DND-41 (cell line): ENCODE measurements around the gene HOOK2.

Experiments used
- ATAC-seq: fragments of 200-7000 bp; cut with Tn5 transposase; 3 replicates; pipeline ENCODE4 v1.9.1; 2021; ENCODE audit warnings: low read depth; ENCODE audit not compliant: insufficient read depth
- DNase-seq: peaks from one replicate; pipeline ENCODE4 v3.0.0-alpha.2; 2020
- H2AFZ ChIP-seq: 2 replicates; pipeline ENCODE4 v1.6.0; 2012; ENCODE audit warnings: low read depth, low read length
- H3K27ac ChIP-seq: 2 replicates; pipeline ENCODE4 v1.5.1; 2012; ENCODE audit warnings: low read length, inconsistent platforms
- H3K27me3 ChIP-seq: fragments of 200-600 bp; sonication (generic); 2 replicates; pipeline ENCODE4 v1.6.0; 2012; ENCODE audit warnings: low read length, mild to moderate bottlenecking, inconsistent platforms; ENCODE audit not compliant: insufficient read depth, poor library complexity
- H3K36me3 ChIP-seq: 2 replicates; pipeline ENCODE4 v1.5.1; 2012; ENCODE audit warnings: low read length, inconsistent platforms; ENCODE audit not compliant: insufficient read depth
- H3K4me1 ChIP-seq: 2 replicates; pipeline ENCODE4 v1.5.1; 2012; ENCODE audit warnings: mild to moderate bottlenecking, low read length; ENCODE audit not compliant: insufficient read depth
- H3K4me2 ChIP-seq: 2 replicates; pipeline ENCODE4 v1.6.0; 2012; ENCODE audit warnings: mild to moderate bottlenecking, moderate library complexity, low read length, inconsistent platforms; ENCODE audit not compliant: insufficient read depth
- H3K4me3 ChIP-seq, 2 experiments: fragments of 200-600 bp in 1 of 2; shearing (Covaris generic) in 1 of 2; 2 replicates each; pipeline ENCODE4 v1.5.1; 2012 to 2016; ENCODE audit warnings: inconsistent platforms in 2 of 2, low read length in 2 of 2, mild to moderate bottlenecking in 2 of 2, low read depth in 1 of 2, moderate library complexity in 1 of 2
- H3K79me2 ChIP-seq: 2 replicates; pipeline ENCODE4 v1.6.0; 2012; ENCODE audit warnings: low read length, inconsistent platforms; ENCODE audit not compliant: insufficient read depth
- H3K9ac ChIP-seq: 2 replicates; pipeline ENCODE4 v1.6.0; 2012; ENCODE audit warnings: low read depth, mild to moderate bottlenecking, inconsistent platforms, low read length, moderate library complexity
- H3K9me3 ChIP-seq: 2 replicates; pipeline ENCODE4 v1.5.1; 2012; ENCODE audit warnings: low read length, moderate library complexity, mild to moderate bottlenecking, inconsistent platforms; ENCODE audit not compliant: insufficient read depth, severe bottlenecking
- H4K20me1 ChIP-seq: 2 replicates; pipeline ENCODE4 v1.6.0; 2012; ENCODE audit warnings: low read length; ENCODE audit not compliant: insufficient read depth
- CTCF ChIP-seq: IDR thresholded peaks from 2 replicates; pipeline ENCODE4 v1.5.1; 2012; ENCODE audit warnings: borderline replicate concordance, low read length, moderate library complexity, mild to moderate bottlenecking; ENCODE audit not compliant: poor library complexity, severe bottlenecking; ENCODE audit errors: extremely low read depth
- EZH2 ChIP-seq: IDR thresholded peaks from 3 replicates; pipeline ENCODE4 v1.6.1; 2012; ENCODE audit warnings: borderline replicate concordance, low read depth, mild to moderate bottlenecking, moderate library complexity, low read length, inconsistent platforms; ENCODE audit not compliant: severe bottlenecking

Gene HOOK2

GRCh38 chr19:12815088-12815487 is 39.7 kb upstream of the HOOK2 start:
- Histone ChIP-seq H3K9me3 (no peaks in the 10 kb centered on the region), H3K79me2 (no peaks in the 10 kb centered on the region; the same call in 1 of the 2 replicates), H3K9ac (no peak overlapping the region), H3K36me3 (peaks cover 48% of the 10 kb centered on the region), H3K4me1 (no peaks in the 10 kb centered on the region), H3K27ac (no peak overlapping the region), H3K4me3 (no peak overlapping the region), H2AFZ (no peak overlapping the region), H3K27me3 (no peaks in the 10 kb centered on the region), H3K4me2 (no peak overlapping the region), H4K20me1 (no peaks in the 10 kb centered on the region)
- DNase-seq (no peak), ATAC-seq (no peak)
- no peak for TF ChIP-seq EZH2
- no peak for TF ChIP-seq CTCF

GRCh38 chr19:12806242-12807081 is 31.1 kb upstream of the HOOK2 start, which contains the start of gene RNASEH2A:
TSS of gene RNASEH2A (plus strand) at chr19:12806584. CDS start at chr19:12806674, 90 bp downstream.
- peak within 1 kb of the TSS; percentile 83 for H3K9ac ChIP-seq
- H3K27ac ChIP-seq, result peak within 1 kb of the TSS; percentile 91
- peak; percentile 92 for ATAC-seq

GRCh38 chr19:12804051-12804450 is 28.7 kb upstream of the HOOK2 start:
- H3K4me1 ChIP-seq, result peaks cover 15% of the 10 kb centered on the region
- H2AFZ ChIP-seq, result no peak overlapping the region
- no peaks in the 10 kb centered on the region for H4K20me1 ChIP-seq

More at GRCh38 chr19:12806242-12807081, 31.1 kb upstream of the HOOK2 start, which contains the start of gene RNASEH2A:
- Histone ChIP-seq H3K4me2 (peak within 1 kb of the TSS; percentile 96), H4K20me1 (no peaks in the 10 kb centered on the region), H3K9me3 (no peaks in the 10 kb centered on the region), H3K79me2 (peaks cover 11% of the 10 kb centered on the region), H3K27me3 (no peaks in the 10 kb centered on the region), H3K4me1 (peaks cover 15% of the 10 kb centered on the region), H3K4me3 (peak within 1 kb of the TSS; percentile 63 to 84), H2AFZ (peak within 1 kb of the TSS; percentile 93), H3K36me3 (peaks cover 34% of the 10 kb centered on the region)
- TF ChIP-seq EZH2 (no peak), CTCF (peak; percentile 29)
- DNase-seq, result peak; percentile 93

More at GRCh38 chr19:12804051-12804450, 28.7 kb upstream of the HOOK2 start:
- TF ChIP-seq CTCF (no peak), EZH2 (no peak)
- H3K9me3 ChIP-seq, result no peaks in the 10 kb centered on the region
- H3K4me2 ChIP-seq, result no peak overlapping the region
- peaks cover 11% of the 10 kb centered on the region for H3K79me2 ChIP-seq
- peaks cover 13% of the 10 kb centered on the region for H3K36me3 ChIP-seq
- no peak for DNase-seq
- no peak overlapping the region for H3K27ac ChIP-seq
- no peaks in the 10 kb centered on the region for H3K27me3 ChIP-seq
- no peak for ATAC-seq
- H3K9ac ChIP-seq, result no peak overlapping the region
- no peak overlapping the region for H3K4me3 ChIP-seq
